ENCODE data around the gene PHLDA3.
"Not testable (repeated sequence)": the region's sequence is repeated elsewhere in the genome, so short reads cannot be mapped to it uniquely, and the experiment has no call there.

PHLDA3 gene

DNA sequence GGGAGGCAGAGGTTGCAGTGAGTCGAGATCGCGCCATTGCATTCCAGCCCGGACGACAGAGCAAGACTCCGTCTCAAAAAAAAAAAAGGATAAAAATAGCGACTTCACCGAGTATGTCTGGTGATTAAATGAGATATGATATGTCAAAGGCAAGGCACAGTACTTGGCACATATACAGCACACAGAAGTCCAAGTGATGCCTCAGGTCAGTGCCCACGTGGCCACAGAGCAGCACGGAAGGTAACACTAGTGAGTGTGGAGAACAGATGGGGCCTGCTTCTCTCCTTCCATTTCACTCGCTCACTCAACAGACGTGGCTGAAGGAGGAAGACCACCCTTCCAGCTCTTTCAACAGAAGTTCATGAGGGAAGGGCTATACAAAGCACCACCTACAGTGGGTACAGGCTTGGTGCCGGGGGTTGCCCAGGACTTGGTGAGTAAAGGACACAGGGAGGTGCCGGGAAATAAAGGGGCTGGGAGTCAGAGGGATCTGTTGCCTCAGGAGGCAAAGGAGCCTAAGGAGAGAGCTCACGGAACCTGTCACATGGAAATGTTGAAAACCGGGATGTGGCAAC is 29.0 kb upstream of the PHLDA3 start:
- no peak overlapping the region for H3K4me3 ChIP-seq (ENCODE audit: low read depth, low read length)
- TF ChIP-seq, protein P1, sequence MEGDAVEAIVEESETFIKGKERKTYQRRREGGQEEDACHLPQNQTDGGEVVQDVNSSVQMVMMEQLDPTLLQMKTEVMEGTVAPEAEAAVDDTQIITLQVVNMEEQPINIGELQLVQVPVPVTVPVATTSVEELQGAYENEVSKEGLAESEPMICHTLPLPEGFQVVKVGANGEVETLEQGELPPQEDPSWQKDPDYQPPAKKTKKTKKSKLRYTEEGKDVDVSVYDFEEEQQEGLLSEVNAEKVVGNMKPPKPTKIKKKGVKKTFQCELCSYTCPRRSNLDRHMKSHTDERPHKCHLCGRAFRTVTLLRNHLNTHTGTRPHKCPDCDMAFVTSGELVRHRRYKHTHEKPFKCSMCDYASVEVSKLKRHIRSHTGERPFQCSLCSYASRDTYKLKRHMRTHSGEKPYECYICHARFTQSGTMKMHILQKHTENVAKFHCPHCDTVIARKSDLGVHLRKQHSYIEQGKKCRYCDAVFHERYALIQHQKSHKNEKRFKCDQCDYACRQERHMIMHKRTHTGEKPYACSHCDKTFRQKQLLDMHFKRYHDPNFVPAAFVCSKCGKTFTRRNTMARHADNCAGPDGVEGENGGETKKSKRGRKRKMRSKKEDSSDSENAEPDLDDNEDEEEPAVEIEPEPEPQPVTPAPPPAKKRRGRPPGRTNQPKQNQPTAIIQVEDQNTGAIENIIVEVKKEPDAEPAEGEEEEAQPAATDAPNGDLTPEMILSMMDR (IDR thresholded peaks at IDR 0.05; ENCODE audit: low read depth, low read length): no peak

DNA sequence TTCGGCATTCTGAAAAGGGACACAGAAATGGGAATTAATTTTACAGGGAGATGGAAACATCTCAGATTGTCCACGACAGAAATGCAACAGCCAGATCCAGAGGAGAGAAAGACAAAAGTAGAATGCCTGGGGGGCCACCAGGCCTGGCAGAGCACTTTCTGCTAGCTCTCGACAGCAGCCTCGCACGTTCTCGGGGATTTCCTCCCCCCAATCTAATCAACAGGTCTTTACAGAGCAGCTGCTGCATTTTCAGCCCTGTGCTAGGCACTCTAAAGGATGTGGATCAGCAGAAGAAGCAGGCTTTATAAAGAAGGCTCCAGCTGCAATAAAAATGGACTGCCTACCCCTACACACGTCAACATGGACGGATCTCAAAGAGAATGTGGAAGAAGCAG is 27.3 kb upstream of the PHLDA3 start:
- TF ChIP-seq, protein P1 (IDR thresholded peaks at IDR 0.05; ENCODE audit: low read depth, low read length): no peak
- no peak overlapping the region for H3K4me3 ChIP-seq (ENCODE audit: low read depth, low read length)

DNA sequence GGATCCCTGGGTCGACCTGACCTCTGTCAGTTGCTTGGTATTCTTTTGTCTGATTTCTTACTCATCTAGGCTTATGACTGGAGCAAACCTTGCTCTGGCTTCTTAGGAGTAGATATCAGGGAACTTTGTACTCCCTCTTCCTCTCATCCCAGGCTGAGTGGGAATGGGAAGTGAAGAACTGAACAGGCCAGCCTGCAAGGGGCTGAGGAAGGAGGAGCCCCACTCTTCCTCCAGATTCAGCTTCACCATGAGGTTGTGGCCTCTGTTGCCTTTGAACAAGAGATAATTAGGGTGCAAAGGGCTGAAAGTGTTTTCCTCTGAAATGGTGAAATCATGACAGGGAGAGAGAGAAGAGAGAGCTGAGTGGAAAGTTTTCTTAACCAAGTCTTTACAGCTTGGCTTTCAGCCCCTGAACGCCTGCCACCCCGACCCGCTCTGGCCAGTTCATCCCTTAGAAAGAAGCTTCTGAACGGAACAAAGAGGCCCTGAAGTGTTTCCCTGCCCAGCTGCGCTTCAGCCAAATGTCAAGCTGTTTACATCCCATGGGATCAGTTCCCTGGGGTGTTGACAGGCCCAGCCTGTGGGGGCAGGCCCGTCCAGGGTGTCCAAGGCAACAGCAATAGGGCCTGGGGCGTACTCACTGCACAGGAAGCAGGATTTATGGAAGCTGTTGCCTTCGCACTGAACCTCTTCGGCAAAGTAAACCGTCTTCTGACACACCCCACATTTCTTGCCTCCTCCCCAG is 26.7 kb upstream of the PHLDA3 start:
- H3K4me3 ChIP-seq (ENCODE audit: low read depth, low read length): no peak overlapping the region
- TF ChIP-seq, protein P1 (IDR thresholded peaks at IDR 0.05; ENCODE audit: low read depth, low read length): no peak

DNA sequence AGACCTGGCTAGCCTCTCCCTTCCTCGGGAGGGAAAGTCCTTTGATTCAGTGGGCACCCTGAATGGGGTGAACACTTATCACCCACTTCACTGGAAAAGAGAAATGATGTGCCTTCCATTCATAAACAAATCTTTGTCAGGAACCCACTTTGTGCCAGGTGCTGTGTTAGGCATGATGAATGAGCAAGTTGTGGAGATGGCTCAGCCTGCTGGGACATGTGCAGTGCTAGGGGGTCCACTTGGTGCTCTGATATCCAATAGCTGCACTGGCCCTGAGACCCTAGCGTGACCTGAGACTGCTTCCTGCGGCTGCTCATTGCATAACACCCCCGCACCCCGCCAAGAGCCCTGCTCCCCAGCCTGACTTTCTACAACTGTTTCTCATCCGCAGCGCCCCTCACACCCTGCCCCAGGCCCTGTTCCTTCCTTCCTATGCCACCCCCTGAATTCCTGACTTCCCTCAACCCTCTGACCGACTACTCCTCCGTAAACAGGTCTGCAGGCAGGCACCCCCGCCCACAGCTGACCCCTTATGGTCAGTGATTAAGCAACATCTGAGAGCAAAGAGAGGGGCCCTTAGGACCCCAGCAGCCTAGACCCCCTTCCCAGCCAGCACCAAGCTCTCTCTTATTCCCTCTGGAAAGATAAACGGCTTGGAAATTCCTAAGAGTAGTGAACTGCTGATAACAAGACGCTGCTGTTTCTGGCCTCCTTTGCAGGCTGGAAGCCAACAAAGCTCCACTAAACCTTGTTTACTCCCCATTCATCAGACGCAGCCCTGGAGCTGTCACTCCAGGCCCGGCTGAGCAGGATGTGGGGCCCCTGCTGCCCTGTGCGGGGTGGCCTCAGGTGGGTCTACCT is 25.0 kb upstream of the PHLDA3 start:
- no peak overlapping the region for H3K4me3 ChIP-seq (ENCODE audit: low read depth, low read length)
- TF ChIP-seq, protein P1 (IDR thresholded peaks at IDR 0.05; ENCODE audit: low read depth, low read length): no peak

DNA sequence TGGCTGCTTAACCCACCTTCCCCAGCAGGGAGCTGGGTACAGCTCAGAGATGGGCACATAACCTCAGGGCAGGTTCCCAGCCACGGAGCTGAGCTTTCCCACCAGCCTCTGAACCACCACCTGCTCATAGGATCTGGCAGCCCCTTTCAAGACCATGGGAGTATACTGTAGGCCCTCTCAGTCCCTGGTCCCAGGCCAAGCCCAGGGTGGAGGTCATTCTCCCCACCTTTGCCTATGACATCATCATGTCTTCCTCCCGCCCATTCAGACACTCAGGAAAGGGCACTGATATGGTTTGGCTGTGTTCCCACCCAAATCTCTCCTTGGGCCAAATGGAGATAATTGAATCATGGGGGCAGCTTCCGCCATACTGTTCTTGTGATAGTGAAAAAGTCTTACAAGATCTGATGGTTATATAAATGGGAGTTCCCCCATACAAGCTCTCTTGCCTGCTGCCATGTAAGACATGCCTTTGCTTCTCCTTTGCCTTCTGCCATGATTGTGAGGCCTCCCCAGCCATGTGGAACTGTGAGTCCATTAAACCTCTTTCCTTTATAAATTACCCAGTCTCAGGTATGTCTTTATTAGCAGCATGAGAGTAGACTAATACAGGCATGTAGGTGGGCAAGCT is 24.2 kb upstream of the PHLDA3 start:
- not testable (repeated sequence) for H3K4me3 ChIP-seq (ENCODE audit: low read depth, low read length)

DNA sequence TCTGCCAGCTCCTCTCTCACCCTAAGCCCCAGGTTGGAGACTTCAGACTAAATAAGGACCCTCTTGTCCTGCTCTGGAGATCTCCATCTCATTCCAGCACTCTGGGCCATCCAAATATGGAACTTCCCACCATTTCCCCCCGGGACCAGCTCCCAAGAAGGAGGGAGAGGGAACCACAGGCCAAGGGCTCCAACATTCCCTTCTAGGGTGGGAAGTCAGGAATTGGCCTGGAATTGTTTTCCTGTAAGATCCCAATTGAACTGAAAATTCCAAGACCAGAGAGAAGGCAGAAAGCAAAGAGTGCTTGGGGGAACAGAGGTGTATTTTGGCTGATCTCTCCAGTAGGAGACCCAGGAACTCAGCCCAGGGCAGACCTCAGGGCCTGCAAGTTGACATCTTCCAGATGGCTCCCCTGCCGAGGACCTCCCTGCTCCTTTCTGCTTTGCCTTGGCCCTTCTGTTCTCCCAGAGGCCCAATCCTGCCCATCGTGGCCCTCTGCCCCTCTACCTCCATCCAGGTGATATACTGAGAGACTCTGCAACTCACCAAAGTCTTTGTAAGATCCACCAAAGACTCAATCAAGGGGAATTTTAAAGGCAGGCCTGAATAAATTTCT is 23.0 kb upstream of the PHLDA3 start:
- H3K4me3 ChIP-seq (ENCODE audit: low read depth, low read length): no peak overlapping the region
- TF ChIP-seq, protein P1 (IDR thresholded peaks at IDR 0.05; ENCODE audit: low read depth, low read length): no peak

DNA sequence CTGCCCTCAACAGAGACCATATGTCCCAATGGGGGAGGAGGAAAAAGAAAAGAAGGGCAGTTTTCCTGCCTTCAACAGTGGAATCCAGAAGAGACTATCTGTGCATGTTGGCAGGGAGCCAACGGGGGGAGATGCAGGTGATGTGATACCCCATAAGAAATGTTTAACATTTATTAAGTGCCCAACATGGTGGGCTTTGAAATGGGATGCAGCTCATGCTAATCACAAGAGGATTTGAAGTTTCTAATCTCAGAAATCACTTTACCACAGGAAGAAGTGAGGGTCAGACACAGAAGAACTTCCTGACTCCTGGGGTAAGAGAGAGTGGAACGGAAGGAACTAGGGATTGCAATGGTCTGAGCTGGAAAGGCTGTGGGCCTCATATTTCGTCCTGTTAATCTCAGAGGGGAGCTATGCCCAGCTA is 21.7 kb upstream of the PHLDA3 start:
- H3K4me3 ChIP-seq (ENCODE audit: low read depth, low read length): no peak overlapping the region
- TF ChIP-seq, protein P1 (IDR thresholded peaks at IDR 0.05; ENCODE audit: low read depth, low read length): no peak

Measured in WI38 (cell line).